Heart left ventricle (tissue), 16 donors: ENCODE measurements around the gene GALNTL6. TPM values are rescaled to one million over a fixed set of nuclear protein-coding genes. Genes with fewer than 3 reads are reported as not detected.

Experiments
- ATAC-seq, 4 donors: fragments of 200-7000 bp; cut with Tn5 transposase; one replicate each; pipeline ENCODE4 v1.9.1; 2020 to 2022; ENCODE audit warnings: moderate library complexity in 4 of 4, mild to moderate bottlenecking in 3 of 4, moderate number of reproducible peaks in 1 of 4
- DNase-seq, 5 donors: peaks; one replicate each; pipeline ENCODE4 v3.0.0-alpha.2; 2020
- H3K27ac ChIP-seq, 12 donors: fragments of 200-600 bp; sonication (generic) in 4 of 12; one replicate each; pipeline versions ENCODE4 v1.5.0 to v1.8.0; 2016 to 2022; ENCODE audit warnings: mild to moderate bottlenecking in 2 of 12
- H3K27me3 ChIP-seq, 9 donors: fragments of 200-600 bp; sonication (generic) in 2 of 9; one replicate each; pipeline versions ENCODE4 v1.5.1 to v1.8.0; 2016 to 2022; ENCODE audit warnings: mild to moderate bottlenecking in 3 of 9
- H3K36me3 ChIP-seq, 9 donors: fragments of 200-600 bp; sonication (generic) in 2 of 9; one replicate each; pipeline versions ENCODE4 v1.5.0 to v1.8.0; 2018 to 2022; ENCODE audit warnings: mild to moderate bottlenecking in 2 of 9
- H3K4me1 ChIP-seq, 12 donors: fragments of 200-600 bp; sonication (generic) in 4 of 12; one replicate each; pipeline versions ENCODE4 v1.5.0 to v1.8.0; 2016 to 2022; ENCODE audit warnings: mild to moderate bottlenecking in 3 of 12
- H3K4me3 ChIP-seq, 12 donors: fragments of 200-600 bp; sonication (generic) in 4 of 12; one replicate each; pipeline versions ENCODE4 v1.5.0 to v1.8.0; 2017 to 2022; ENCODE audit warnings: mild to moderate bottlenecking in 9 of 12, moderate library complexity in 4 of 12
- H3K9me3 ChIP-seq, 12 donors: fragments of 200-600 bp; sonication (generic) in 4 of 12; one replicate each; pipeline versions ENCODE4 v1.5.0 to v1.8.0; 2016 to 2022; ENCODE audit warnings: mild to moderate bottlenecking in 1 of 12
- POLR2A ChIP-seq, 2 donors: fragments of 450-650 bp; IDR thresholded peaks; one replicate each; pipeline ENCODE4 v1.6.1; 2017; ENCODE audit warnings: antibody characterized with exemption in 2 of 2, mild to moderate bottlenecking in 2 of 2, moderate library complexity in 2 of 2
- WGBS, 4 donors: extraction: QIAGEN DNeasy Blood & Tissue Kit in 2 of 4; methylation state at CpG; one replicate each; pipeline versions ENCODE4 v1.1.5 to v1.1.7; 2013 to 2018; 5-methylcytosine and 5-hydroxymethylcytosine counted together
- intact Hi-C, 10 donors: fragments of 100-400 bp; cut with DNase I; formaldehyde crosslinking; loops; one replicate each; pipeline versions ENCODE4 v1.11.1 to v1.14.2; 2022
- polyA plus RNA-seq, 2 donors: library from polyadenylated mRNA; stranded (reverse); fragments of 200-250 nt; gene quantifications; one replicate each; pipeline ENCODE4 v1.2.3, GENCODE V29; 2013
- total RNA-seq, 9 donors: library from RNA; depleted of rRNA in 2 of 9; stranded (reverse); fragments of >200 nt in 2 of 9; fragmentation: NEBNext Ultra II Directional in 3 of 9; extraction: Animal tissue kit (Norgen Biotek cat#: 25700) in 3 of 9; gene quantifications; one replicate each; pipeline versions ENCODE4 v1.1.0 to v1.2.4, GENCODE V29; 2016 to 2023
- TF ChIP-seq, protein P1 (sequence below), 12 donors: fragments of 200-600 bp; sonication (generic) in 4 of 12; IDR thresholded peaks; one replicate each; pipeline versions ENCODE4 v1.5.0 to v1.8.0; 2018 to 2022; ENCODE audit warnings: antibody characterized with exemption in 12 of 12, mild to moderate bottlenecking in 5 of 12
- donor health status: ischemic (EF 13 %, LVEDD 7.1; RV severe dilation, severe dysfunction).
- donor health status: healthy with polysubstance abuse.
- donor health status: DM: no; HTN: yes; CAD: no.
- donor health status: DM: no; HTN: no; CAD: no.
- donor health status: ischemic (EF 25% LVEDD 6.9; RV normal size, moderate dysfunction).
- donor health status: ischemic (EF 25% LVEDD 5.7; RV mildly dilated, moderate dysfunction).
- donor health status: healthy.
- donor health status: DM: yes; HTN: yes; CAD: no.
- donor health status: ischemic (EF 35%, LVEDD 5.7; RV mildly dilated, moderate dysfunction).
- donor health status: nonischemic (EF 11% LVEDD 7.7; RV severe dilation, severe dysfunction).
- donor health status: DM: yes; HTN: yes; CAD: no.
- donor health status: PGD.
- donor health status: ischemic (EF 29% LVEDD 5.4; RV normal size, mild dysfunction).
- donor health status: nonischemic (EF 23%, LVEDD 6.1; RV moderate dilation, normal function).

Gene GALNTL6
- total and polyA plus RNA-seq, 11 donors: 0.33 to 0.52 TPM; not detected in 9

DNA sequence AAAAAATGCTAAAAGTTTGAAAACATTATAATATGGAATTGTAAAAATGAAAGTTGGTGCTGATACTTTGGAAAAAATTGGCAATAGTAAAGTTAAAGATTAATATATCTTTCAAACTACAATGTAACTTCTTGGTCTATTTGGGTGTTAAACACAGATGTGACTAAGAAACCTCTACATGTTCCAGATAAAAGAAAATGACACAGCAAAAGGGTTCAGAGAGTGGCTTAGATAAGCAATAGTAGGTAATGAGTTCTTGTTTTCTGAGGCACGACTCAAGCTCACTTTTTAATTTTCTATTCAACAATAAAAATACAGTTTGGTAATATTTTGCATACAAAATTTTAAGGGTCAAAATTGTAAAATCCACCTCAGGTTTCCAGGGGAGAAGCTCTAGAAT, 292.7 kb downstream of the GALNTL6 start:
- Histone ChIP-seq H3K27me3 (no peaks in the 10 kb centered on the region), H3K9me3 (no peaks in the 10 kb centered on the region), H3K4me3 (no peak overlapping the region), H3K36me3 (no peaks in the 10 kb centered on the region), H3K4me1 (no peaks in the 10 kb centered on the region), H3K27ac (no peak overlapping the region)
- WGBS, 4 donors: 58 to 71% (median 64%) methylated on average over 1 of the region's 1 CpG
- intact Hi-C loops: no loop called here
- DNase-seq (no peak), ATAC-seq (no peak)
- no peak for TF ChIP-seq POLR2A (IDR thresholded peaks at IDR 0.05)
- TF ChIP-seq, protein P1, sequence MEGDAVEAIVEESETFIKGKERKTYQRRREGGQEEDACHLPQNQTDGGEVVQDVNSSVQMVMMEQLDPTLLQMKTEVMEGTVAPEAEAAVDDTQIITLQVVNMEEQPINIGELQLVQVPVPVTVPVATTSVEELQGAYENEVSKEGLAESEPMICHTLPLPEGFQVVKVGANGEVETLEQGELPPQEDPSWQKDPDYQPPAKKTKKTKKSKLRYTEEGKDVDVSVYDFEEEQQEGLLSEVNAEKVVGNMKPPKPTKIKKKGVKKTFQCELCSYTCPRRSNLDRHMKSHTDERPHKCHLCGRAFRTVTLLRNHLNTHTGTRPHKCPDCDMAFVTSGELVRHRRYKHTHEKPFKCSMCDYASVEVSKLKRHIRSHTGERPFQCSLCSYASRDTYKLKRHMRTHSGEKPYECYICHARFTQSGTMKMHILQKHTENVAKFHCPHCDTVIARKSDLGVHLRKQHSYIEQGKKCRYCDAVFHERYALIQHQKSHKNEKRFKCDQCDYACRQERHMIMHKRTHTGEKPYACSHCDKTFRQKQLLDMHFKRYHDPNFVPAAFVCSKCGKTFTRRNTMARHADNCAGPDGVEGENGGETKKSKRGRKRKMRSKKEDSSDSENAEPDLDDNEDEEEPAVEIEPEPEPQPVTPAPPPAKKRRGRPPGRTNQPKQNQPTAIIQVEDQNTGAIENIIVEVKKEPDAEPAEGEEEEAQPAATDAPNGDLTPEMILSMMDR (IDR thresholded peaks at IDR 0.05): no peak

DNA sequence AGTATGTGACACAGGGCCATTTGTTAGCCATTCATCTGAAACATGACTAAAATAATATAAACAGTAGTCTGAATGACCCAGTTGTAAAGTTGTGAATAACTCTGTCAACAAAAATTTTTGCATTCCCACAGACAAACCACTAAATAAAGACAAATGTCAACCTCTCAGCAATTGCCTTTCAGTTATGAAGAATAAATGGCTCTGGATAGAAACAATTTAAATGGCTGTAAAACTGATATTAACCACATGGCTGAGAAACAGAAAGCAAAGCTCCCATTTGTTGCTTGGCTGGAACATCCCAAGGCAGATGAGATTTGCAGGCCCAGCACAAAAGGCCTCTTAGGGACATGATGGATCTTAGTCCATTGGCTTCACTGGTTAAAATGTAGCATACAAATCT, 296.3 kb downstream of the GALNTL6 start:
- ATAC-seq: no peak
- Histone ChIP-seq H3K4me1 (no peaks in the 10 kb centered on the region), H3K9me3 (no peaks in the 10 kb centered on the region), H3K36me3 (no peaks in the 10 kb centered on the region), H3K27ac (no peak overlapping the region), H3K4me3 (no peak overlapping the region), H3K27me3 (no peaks in the 10 kb centered on the region)
- TF ChIP-seq, protein P1 (IDR thresholded peaks at IDR 0.05): no peak
- TF ChIP-seq POLR2A (IDR thresholded peaks at IDR 0.05): no peak
- intact Hi-C loops: no loop called here
- DNase-seq: no peak

DNA sequence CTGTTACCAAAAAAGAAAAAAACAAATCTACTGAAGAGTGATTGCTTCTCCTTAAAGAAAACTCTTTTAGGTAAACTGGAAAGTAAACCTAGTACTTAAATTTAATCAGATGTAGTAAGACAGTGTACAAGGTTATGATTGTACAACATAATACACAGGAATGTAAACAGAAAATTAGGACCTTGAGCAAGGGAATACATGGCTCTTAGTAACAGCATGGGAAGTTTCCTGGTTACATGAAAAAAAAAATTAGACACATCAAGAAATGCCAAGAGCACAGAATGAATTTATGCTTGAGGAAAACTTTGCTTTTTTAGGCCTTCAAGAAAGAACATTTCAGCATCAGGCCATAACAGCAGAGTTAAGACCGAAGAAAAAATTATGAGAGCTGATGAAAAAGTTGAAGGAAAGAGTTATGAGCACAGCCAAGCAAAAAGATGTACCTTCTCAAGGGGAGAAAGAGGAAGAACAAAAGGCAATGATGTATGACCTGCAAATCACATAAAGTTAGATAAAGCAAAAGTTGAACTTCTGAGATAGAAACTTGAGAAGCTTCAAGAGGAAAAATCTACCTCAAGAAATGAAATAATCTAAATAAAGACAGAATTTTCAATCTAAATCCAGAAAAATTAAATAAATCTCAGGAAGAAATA, 311.6 kb downstream of the GALNTL6 start:
- Histone ChIP-seq H3K27ac (no peak overlapping the region), H3K4me3 (no peak overlapping the region), H3K9me3 (no peaks in the 10 kb centered on the region), H3K36me3 (no peaks in the 10 kb centered on the region), H3K4me1 (no peaks in the 10 kb centered on the region), H3K27me3 (no peaks in the 10 kb centered on the region)
- ATAC-seq (no peak), DNase-seq (no peak)
- no peak for TF ChIP-seq POLR2A (IDR thresholded peaks at IDR 0.05)
- TF ChIP-seq, protein P1 (IDR thresholded peaks at IDR 0.05): no peak
- intact Hi-C loops: no loop called here
- WGBS, 4 donors: 79 to 88% (median 85%) methylated on average over 1 of the region's 1 CpG

DNA sequence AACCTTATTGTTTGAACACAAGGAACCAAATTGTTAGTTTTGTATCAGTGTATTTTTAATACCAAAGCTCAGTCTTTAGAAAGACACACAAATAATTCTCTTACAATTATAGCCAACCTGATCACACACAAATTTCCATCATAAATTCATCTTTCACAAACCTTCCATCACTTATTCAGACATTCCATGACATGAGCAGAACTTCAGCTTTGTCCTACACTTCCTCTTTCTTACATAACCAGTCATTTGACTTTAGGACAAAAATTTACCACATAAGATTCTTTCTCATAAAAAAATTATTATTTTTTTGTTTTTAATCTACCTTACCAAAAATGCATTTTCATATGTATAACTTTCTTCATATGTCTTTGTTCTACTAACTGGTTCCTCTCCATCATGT, 312.2 kb downstream of the GALNTL6 start:
- H3K27me3 ChIP-seq: no peaks in the 10 kb centered on the region
- DNase-seq: no peak
- ATAC-seq: no peak
- no peaks in the 10 kb centered on the region for H3K36me3 ChIP-seq
- H3K9me3 ChIP-seq: no peaks in the 10 kb centered on the region
- H3K27ac ChIP-seq: no peak overlapping the region
- intact Hi-C loops: no loop called here
- no peak overlapping the region for H3K4me3 ChIP-seq
- TF ChIP-seq POLR2A (IDR thresholded peaks at IDR 0.05): no peak
- TF ChIP-seq, protein P1 (IDR thresholded peaks at IDR 0.05): no peak
- H3K4me1 ChIP-seq: no peaks in the 10 kb centered on the region
